ENCODE results near the gene NAA25. TPM values are rescaled to one million over a fixed set of nuclear protein-coding genes. Genes with fewer than 3 reads are reported as not detected.

The NAA25 gene
- total RNA-seq, 1 donor from 2014 or later, result 24.1 TPM

DNA sequence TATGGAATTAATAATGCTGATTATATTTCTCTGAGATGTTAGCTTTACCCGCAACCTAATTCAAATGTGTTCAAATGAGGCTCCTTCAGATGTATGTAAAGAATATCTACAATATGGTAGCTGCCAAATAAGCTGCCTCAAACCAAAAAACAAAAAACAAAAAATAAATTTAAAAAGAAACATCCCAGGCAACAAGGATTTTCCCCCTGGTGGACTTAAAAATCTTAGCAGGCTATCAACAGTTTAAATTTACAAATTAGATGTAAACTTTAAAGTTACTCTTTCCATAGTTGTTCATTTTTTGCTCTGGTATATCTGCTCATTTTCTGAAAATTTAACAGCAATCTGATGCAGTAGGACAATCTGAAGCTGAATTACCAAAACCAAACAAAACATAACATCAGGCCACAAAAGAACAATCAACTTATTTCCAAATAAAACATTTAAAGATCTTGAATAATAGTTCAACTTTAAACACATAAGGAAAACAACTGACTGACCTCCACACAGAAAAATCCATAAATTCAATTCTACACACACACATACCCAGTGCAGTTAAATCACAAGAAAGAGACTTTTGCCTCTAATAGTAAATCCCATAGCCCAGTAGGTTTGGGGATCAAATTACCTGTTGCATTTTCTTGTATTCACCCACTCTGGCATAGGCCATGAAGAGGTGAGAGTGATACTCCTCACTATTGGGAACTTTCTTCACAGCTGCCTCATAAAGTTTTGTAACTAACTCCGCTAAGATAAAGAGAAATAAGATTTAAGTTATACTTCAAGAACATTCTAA, 21.3 kb downstream of the NAA25 start:
- H3K36me3 ChIP-seq, result peaks cover 0 to 50% of the 10 kb centered on the region in 2 donors

DNA sequence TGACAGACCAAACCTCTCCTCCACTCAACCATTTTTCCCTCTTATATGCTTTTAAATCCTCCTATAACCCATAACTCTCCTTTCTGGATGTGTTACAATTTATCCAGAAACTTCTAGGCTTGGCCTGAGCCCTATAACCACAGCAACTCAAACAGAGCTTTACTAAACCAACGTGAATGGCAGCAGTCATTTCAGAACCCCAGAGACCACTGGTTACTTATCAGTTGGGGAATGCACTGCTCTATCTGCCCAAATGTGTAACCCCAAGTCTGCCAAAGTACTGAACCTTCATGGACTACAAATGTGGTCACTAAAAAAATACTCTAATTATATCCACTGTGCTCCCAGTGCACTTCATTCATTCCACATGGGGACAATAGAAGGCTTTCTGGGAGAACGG, 42.0 kb downstream of the NAA25 start:
- Histone ChIP-seq H3K4me1 (no peaks in the 10 kb centered on the region), H3K36me3 (peaks cover 3 to 86% of the 10 kb centered on the region in 2 donors), H3K4me3 (no peak overlapping the region), H3K9me3 (no peaks in the 10 kb centered on the region), H3K27me3 (no peaks in the 10 kb centered on the region), H3K27ac (no peak overlapping the region)
- no peak for DNase-seq (ENCODE audit: extremely low spot score in 2 of 2)
- intact Hi-C loops (cut with DNase I), result no loop called here
- TF ChIP-seq POLR2A (IDR thresholded peaks at IDR 0.05) (no peak), POLR2AphosphoS5 (IDR thresholded peaks at IDR 0.05; ENCODE audit: insufficient read depth in 1 of 2, low read depth in 1 of 2) (no peak)
- TF ChIP-seq, protein P1, sequence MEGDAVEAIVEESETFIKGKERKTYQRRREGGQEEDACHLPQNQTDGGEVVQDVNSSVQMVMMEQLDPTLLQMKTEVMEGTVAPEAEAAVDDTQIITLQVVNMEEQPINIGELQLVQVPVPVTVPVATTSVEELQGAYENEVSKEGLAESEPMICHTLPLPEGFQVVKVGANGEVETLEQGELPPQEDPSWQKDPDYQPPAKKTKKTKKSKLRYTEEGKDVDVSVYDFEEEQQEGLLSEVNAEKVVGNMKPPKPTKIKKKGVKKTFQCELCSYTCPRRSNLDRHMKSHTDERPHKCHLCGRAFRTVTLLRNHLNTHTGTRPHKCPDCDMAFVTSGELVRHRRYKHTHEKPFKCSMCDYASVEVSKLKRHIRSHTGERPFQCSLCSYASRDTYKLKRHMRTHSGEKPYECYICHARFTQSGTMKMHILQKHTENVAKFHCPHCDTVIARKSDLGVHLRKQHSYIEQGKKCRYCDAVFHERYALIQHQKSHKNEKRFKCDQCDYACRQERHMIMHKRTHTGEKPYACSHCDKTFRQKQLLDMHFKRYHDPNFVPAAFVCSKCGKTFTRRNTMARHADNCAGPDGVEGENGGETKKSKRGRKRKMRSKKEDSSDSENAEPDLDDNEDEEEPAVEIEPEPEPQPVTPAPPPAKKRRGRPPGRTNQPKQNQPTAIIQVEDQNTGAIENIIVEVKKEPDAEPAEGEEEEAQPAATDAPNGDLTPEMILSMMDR (IDR thresholded peaks at IDR 0.05), result no peak

More for the DNA sequence above, 21.3 kb downstream of the NAA25 start:
- TF ChIP-seq, protein P1 (IDR thresholded peaks at IDR 0.05), result no peak
- TF ChIP-seq POLR2A (IDR thresholded peaks at IDR 0.05) (no peak), POLR2AphosphoS5 (IDR thresholded peaks at IDR 0.05; ENCODE audit: insufficient read depth in 1 of 2, low read depth in 1 of 2) (no peak)
- Histone ChIP-seq H3K4me3 (no peak overlapping the region), H3K27ac (no peak overlapping the region), H3K4me1 (no peaks in the 10 kb centered on the region), H3K27me3 (no peaks in the 10 kb centered on the region), H3K9me3 (no peaks in the 10 kb centered on the region)
- intact Hi-C loops (cut with DNase I), result no loop called here
- DNase-seq (ENCODE audit: extremely low spot score in 2 of 2), result no peak

DNA sequence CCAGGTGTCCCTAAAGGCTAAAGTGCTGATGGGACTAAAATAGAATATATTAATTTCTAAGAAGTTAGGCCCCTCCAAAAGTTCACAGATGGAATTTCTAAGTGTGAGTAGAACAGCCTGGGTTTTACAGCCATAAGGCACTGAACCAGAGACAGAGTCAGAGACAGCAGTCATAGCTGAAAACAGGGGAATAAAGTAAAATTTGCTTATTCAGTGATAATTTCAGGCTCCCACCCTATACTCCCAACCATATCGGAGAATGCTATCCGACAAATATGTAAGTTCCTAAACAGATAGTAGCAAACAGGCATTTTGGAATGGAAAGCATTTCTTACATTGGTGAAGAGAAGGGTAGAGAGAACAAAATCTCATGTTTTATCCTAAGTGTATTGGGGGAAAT, 45.3 kb downstream of the NAA25 start:
- intact Hi-C loops (cut with DNase I), result no loop called here
- no peak for DNase-seq (ENCODE audit: extremely low spot score in 2 of 2)
- TF ChIP-seq POLR2AphosphoS5 (IDR thresholded peaks at IDR 0.05; ENCODE audit: insufficient read depth in 1 of 2, low read depth in 1 of 2) (no peak), POLR2A (IDR thresholded peaks at IDR 0.05) (no peak)
- TF ChIP-seq, protein P1 (IDR thresholded peaks at IDR 0.05), result no peak
- Histone ChIP-seq H3K27me3 (no peaks in the 10 kb centered on the region), H3K36me3 (peaks cover 0 to 80% of the 10 kb centered on the region in 2 donors), H3K4me1 (no peaks in the 10 kb centered on the region), H3K4me3 (no peak overlapping the region), H3K27ac (no peak overlapping the region), H3K9me3 (no peaks in the 10 kb centered on the region)

DNA sequence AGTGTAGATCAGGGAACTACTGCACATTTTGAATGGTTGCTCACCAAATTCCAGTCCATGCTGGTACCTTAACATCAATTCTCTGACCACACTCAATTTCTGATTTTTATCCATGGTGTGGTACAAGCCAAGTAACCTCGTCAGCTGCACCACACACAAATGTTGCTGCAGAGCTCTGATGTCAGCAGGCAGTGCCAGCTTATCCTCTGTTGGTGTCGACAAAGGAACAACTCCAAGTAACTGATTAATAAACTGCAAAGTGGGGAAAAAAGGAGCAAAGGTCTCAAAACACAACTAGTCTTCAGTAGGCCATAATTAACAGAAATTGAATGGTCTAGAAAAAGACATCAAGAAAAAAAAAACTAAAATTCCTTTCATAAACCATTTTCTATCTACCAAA, 47.4 kb downstream of the NAA25 start:
- Histone ChIP-seq H3K4me3 (no peak overlapping the region), H3K36me3 (peaks cover 0 to 78% of the 10 kb centered on the region in 2 donors), H3K27ac (no peak overlapping the region), H3K4me1 (no peaks in the 10 kb centered on the region), H3K27me3 (no peaks in the 10 kb centered on the region), H3K9me3 (no peaks in the 10 kb centered on the region)
- no peak for DNase-seq (ENCODE audit: extremely low spot score in 2 of 2)
- intact Hi-C loops (cut with DNase I), result no loop called here
- no peak for TF ChIP-seq POLR2AphosphoS5 (IDR thresholded peaks at IDR 0.05; ENCODE audit: insufficient read depth in 1 of 2, low read depth in 1 of 2)

DNA sequence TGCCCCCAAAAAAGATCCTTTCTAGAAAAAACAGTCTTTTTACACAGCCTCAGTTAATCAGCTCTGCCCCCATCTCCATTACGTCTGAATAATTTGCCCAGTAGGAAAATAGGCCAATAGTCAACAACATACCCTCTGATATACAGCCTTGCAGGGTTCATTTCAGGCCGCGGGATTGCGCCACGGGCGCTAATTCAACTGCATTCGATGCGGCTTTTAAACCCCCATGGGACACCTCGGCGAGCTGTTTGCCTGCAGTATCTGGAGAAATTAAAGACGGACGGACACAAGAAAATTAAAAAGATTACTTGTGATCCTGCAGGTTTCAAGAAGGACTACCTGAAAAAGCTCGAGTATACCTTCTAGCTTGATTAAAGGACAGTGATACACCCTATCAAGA, 59.2 kb downstream of the NAA25 start:
- intact Hi-C loops (cut with DNase I), result no loop called here
- Histone ChIP-seq H3K4me3 (no peak overlapping the region), H3K4me1 (no peaks in the 10 kb centered on the region), H3K27ac (no peak overlapping the region), H3K9me3 (no peaks in the 10 kb centered on the region), H3K27me3 (no peaks in the 10 kb centered on the region), H3K36me3 (peaks cover 0 to 79% of the 10 kb centered on the region in 2 donors)
- DNase-seq (ENCODE audit: extremely low spot score in 2 of 2), result no peak
- TF ChIP-seq, protein P1 (IDR thresholded peaks at IDR 0.05), result no peak
- TF ChIP-seq POLR2AphosphoS5 (IDR thresholded peaks at IDR 0.05; ENCODE audit: insufficient read depth in 1 of 2, low read depth in 1 of 2) (no peak), POLR2A (IDR thresholded peaks at IDR 0.05) (no peak)

Data from vagina (tissue), 2 donors.